A204.1 (cell line): ENCODE results near the gene SAFB2.

Source experiments
- FAIRE-seq: peaks from 2 replicates; lab custom pipeline; 2012; peaks lifted over from hg19 to GRCh38; lab: Jason Lieb, UNC

The SAFB2 gene

GRCh38 chr19:5622465-5623396 is at the start of gene SAFB2, which contains the start of gene SAFB:
Gene SAFB2, minus strand, starts transcription at chr19:5622776. Its CDS starts 61 bp downstream, at chr19:5622715.
Gene SAFB, plus strand, starts transcription at chr19:5623083. Its CDS starts 123 bp downstream, at chr19:5623206.
- FAIRE-seq: peak; percentile 97

GRCh38 chr19:5671600-5671999 is 49.0 kb upstream of the SAFB2 start:
- no peak for FAIRE-seq

DNA sequence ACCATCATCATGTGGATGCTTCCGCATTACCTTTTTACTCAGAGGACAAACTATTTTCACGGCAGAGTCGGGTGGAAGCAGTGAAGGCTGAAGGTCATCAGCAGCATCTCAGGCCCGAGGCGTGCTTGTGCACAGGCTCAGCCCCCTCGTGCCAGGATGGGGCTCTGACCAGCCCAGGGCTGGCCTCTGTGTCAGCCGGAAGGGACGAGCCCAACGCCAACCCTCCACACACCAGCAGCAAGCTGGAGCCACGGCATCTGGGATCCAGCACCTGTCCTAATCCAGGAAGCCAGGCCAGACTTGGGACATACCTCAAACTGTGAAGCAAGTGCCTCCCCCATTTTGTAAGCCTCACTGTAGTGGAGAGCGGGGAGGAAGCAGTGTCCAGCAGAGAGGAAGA is 46.6 kb upstream of the SAFB2 start:
- no peak for FAIRE-seq

DNA sequence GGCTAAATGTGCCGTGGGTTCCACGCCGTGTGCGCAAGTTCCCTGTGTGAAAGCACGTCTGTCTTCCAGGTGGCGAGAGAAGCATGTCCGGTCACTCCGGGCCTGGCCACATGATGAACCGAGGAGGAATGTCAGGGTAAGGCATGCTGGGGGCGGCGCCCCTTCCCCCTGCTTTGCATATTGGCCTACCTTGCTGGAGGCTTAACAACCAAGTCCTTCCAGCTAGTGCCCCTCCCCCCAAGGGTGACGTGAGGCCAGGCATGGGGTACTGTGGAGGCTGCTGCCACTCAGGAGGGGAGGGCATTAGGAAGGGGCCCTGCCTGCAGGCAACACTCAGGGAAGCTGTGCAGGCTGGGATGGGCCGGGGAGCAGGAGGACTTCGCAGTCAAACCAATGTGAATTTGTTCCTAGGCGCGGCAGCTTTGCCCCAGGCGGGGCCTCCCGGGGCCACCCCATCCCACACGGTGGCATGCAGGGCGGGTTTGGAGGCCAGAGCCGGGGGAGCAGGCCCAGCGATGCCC is 45.2 kb upstream of the SAFB2 start:
- FAIRE-seq: no peak

- FAIRE-seq: no peak
These were observed 44.5 kb upstream of the SAFB2 start for GRCh38 chr19:5666921-5667610.

- FAIRE-seq: no peak
These were observed 43.4 kb upstream of the SAFB2 start for GRCh38 chr19:5665781-5666513.

DNA sequence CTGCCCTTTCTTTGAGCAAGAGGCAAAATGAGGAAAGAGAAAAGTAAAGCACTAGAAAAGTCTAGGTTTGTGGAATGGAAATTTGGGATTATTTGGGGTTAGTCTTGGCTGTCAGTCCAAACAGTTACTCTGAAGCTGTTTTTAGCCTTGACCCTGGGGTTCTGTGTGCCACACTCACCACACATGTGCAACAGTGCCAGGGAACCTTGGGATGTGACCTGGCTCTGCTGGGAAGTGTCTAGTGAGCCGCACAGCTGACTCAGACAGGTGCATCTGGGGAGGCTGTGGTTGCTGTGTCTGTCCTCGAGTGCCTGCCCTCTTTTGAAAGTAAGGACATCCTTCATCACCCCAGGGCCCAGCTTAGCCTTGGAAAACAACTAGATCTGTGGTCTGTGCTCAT is 41.9 kb upstream of the SAFB2 start:
- no peak for FAIRE-seq

DNA sequence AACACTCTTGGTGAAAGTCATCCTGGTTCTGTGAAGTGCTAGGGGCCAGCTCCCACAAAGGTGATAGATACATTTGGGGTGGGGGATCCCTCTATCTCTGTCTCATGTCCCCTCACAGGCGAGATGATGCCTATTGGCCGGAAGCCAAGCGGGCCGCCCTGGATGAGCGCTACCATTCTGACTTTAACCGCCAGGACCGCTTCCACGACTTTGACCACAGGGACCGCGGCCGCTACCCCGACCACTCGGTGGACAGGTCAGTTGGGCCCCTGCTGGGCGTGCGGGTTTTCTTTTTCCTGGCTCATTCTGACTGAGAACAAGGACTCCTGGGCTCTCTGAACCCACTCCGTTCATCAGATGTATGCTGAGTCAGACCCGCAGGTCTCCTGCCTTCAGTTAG is 41.3 kb upstream of the SAFB2 start:
- no peak for FAIRE-seq

GRCh38 chr19:5661483-5661882 is 38.9 kb upstream of the SAFB2 start:
- FAIRE-seq: no peak

- no peak for FAIRE-seq
These were observed 32.8 kb upstream of the SAFB2 start for GRCh38 chr19:5655412-5655811.

DNA sequence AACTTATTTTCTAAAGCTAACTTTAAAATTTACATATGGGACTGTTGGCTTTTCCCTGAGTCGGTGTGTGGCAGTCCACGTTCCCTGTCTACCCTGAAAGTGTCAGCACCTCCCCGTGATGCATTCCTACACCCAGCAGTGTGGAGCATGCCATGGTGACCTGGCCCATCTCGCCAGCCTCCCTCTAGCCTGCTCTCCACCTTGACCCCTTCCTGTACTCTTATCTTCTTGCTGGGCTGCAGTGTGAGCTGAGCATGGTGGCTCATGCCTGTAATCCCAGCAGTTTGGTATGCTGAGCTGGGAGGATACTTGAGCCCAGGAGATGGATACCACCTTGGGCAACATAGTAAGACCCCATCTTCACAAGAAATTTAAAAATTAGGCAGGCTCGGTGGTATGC is 32.4 kb upstream of the SAFB2 start:
- no peak for FAIRE-seq

DNA sequence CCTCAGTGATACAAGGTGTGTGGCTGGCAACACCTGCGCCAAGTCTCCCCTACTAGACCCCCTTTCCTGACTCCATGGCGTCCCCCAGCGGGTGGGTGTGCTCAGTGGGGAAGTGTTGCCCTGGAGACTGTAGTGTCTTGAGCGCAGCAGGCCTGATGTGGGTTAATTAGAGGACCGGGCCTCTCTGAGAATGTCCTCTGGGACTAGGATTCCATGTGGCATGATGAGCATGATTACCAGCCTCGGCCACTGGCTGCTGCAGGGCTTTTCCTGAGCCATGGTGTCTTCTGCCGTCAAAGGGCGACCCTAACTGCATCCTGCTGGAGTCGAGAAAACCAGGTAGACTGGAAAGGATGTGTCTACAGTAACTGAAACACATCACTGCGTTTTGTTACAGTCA is 29.7 kb upstream of the SAFB2 start:
- FAIRE-seq: no peak

DNA sequence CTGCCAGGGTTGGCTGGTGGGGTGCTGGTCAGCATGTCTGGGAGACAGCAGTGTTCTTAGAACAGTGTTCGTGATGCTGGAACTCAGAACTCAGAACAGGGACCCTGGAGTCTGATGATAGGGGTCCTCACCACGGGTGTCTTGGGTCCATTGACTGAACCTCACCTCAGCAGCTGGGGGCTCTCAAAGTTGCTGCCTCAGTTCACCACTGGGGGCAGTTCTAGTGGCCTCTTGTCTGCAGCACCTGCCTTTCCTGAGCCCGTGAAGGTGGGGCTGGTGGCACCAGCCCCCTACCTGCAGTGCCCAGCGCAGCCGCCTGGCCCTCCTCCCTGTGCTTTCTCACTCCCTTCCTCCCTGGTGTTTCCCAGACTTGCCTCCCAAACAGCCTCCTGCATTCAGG is 28.8 kb upstream of the SAFB2 start:
- no peak for FAIRE-seq

GRCh38 chr19:5648464-5648863 is 25.9 kb upstream of the SAFB2 start:
- no peak for FAIRE-seq

GRCh38 chr19:5646703-5647102 is 24.1 kb upstream of the SAFB2 start:
- FAIRE-seq: no peak

- no peak for FAIRE-seq
These were observed 22.8 kb upstream of the SAFB2 start for GRCh38 chr19:5645409-5645808.

GRCh38 chr19:5644037-5644436 is 21.5 kb upstream of the SAFB2 start:
- no peak for FAIRE-seq

GRCh38 chr19:5643060-5643459 is 20.5 kb upstream of the SAFB2 start:
- no peak for FAIRE-seq

DNA sequence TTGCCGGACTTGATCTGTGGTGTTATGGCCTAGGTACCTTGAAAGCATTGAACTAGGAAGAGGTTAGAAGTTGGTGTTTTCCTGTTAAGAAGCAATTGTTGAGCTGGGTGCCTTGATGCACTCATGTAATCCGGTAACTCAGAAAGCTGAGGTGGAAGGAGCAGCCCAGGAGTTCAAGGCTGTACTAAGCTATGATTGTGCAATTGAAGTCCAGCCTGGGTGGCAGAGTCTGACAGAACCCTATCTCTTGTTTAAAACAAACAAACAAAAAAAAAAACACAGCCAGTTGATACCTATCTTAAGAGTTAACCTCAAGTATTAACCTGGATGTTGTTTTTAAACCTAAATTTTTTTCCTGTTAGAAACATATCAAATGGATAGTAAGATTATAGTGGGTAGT is 19.6 kb upstream of the SAFB2 start:
- no peak for FAIRE-seq

DNA sequence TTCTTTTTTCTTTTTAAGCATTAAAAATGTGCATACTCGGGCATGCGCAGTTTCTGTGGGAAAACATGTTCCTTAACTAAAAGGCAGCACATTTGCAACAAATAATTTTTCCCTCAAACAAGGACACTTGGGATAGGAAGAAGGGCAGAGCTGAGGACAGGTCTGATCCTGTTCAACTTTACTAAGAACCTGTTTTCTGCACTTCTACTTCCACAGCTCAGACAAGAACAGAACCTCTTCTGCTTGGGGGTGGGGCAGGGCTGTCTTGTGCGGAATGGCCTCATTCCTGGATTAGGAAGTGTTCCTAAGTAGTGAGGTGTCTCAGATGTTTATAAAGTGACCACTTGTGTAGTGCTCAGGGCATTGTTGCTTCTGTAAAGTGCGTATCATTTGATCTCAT is 18.6 kb upstream of the SAFB2 start:
- FAIRE-seq: no peak

- FAIRE-seq: no peak
These were observed 15.4 kb upstream of the SAFB2 start for GRCh38 chr19:5637971-5638370.

GRCh38 chr19:5635427-5635826 is 12.9 kb upstream of the SAFB2 start:
- no peak for FAIRE-seq

GRCh38 chr19:5632657-5633056 is 10.1 kb upstream of the SAFB2 start:
- no peak for FAIRE-seq
